T follicular helper cell (primary cell): ENCODE results near the gene BNIPL.

Experiments used
- DNase-seq: peaks from one replicate; pipeline ENCODE4 v3.0.0-alpha.2; 2020; ENCODE audit warnings: low read depth

Gene BNIPL

DNA sequence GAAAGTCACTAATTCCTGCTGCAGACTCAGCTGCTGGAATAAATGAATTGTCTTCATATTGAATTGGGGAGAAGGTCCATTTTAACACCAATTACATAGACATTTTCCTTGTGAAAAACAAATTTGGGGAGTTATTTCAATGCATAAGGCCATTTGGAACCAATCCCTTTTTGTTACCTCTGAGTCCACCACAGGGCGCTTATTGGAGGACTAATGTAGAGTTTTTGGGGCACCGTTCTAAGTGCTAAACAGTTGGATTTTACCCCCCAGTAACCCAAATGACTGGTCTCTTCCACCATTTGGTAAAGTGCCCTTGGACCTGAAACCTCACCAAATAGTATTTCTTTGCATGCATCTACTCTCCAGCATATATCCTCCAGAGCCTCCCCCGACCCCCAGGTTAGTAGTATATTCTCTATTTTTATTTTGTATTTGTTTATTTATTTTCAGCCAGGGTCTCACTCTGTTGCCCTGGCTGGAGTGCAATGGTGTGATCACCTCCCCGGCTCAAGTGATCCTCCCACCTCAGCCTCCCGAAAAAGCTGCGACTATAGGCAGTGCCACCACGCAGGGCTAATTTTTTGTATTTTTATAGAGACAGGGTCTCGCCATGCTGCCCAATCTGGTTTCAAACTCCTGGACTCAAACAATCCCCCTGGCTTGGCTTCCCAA is 26.6 kb upstream of the BNIPL start:
- no peak for DNase-seq

DNA sequence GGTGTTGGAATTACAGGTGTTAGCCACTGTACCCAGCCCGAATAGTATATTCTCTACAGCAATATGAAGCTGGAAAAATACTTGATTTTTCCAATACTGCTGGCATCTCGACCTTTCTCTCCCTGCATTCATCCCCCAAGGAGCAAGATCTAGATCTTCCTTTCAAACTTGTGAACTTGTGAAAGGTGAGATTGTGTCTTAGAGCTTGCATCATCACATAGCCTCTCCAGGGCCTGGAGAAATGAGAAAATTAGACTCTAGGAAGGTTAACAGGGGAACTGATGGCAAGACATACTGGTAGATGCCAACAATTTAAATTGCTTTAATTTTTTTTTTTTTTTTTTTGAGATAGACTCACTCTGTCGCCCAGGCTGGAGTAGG is 26.1 kb upstream of the BNIPL start:
- no peak for DNase-seq

DNA sequence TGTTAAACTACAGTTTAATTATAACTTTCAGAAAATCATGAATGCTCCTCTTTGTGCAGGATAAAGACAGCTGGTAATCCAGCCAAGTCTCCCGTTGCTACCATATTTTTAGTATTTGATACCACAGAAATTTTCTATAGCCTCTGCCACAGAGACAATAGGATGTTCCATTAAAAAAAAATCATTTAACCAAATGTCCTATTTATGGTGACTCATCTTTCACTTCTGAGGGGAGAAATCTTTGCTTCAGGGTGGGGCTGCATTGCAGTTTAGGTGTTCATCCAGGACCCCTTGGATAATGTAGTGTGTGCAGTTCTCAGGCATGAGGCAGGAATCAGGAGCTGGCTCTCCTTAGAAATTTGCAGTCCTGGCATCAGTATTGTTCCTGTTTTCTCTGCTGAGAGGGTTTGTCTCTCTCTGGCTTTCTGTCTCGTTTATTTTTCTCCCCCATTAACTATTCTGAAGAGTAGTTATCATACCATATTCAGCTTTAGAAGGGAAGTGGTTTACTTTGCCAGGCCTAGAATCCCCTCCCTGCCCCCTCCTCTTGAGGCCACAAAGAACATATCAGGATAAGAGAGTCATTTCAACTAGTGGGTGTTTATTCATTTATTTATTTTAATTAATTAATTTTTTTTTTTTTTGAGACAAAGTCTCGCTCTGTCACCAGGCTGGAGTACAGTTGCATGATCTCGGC is 25.1 kb upstream of the BNIPL start:
- DNase-seq = no peak

DNA sequence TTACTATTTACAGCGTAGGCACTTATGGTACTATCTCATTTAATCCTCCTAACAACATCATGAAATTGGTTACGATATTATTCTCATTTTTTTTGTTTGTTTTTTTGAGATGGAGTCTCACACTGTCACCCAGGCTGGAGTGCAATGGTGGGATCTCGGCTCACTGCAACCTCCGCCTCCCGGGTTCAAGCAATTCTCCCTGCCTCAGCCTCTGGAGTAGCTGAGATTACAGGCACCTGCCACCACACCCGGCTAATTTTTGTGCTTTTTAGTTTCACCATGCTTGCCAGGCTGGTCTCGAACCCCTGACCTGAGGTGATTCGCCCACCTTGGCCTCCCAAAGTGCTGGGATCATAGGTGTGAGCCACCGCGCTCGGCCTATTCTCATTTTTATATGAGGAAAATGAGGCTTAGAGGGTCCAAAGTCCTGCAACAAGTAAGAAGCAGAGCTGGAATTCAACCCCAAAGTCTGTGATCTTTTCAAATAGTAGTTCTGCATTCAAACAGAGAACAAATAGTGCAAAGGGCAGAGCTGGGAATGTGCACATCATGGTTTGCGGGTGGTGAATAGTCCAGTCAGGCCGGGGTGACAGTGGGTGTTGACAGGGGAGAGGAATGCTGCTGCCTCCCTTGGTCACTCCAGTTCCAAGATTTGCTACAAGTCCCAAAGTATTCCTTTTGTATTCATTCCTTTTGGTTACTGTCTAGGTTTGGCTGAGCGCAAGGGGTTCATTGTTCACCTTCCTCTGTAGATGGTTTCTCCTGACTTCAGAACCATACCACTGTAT is 23.5 kb upstream of the BNIPL start:
- DNase-seq = no peak

- no peak for DNase-seq
These were observed 22.9 kb upstream of the BNIPL start for GRCh38 chr1:151013518-151013917.

DNA sequence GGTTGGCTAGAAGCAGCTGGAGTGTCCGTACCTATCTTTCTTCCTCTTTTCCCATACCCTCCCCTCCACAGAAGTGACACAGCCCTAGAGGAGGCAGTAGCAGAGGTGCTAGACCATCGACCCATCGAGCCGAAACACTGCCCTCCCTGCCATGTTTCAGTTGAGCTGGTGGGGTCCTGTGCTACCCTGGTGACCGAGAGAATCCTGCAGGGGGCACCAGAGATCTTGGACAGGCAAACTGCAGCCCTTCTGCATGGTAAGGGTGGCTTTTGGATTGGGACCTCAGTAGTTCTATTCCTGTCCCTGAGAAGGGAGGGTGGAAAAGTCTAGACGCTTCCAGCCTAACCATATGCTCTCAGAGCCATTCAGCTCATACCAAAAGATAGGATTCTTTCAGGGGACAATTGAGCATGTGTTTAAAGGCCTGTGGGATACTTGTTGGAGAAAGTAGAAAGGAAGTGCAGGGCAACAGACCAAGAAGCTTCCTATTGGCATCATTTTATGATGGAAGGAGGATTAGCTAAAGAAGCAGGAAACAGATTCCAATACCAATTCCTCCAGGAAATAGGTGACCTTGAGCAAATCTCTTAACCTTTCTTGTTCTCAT is 11.7 kb upstream of the BNIPL start:
- DNase-seq = peak; percentile 79

GRCh38 chr1:151026460-151026859 is 9.9 kb upstream of the BNIPL start:
- no peak for DNase-seq

- DNase-seq = no peak
These were observed 4.2 kb upstream of the BNIPL start for GRCh38 chr1:151032164-151032563.

DNA sequence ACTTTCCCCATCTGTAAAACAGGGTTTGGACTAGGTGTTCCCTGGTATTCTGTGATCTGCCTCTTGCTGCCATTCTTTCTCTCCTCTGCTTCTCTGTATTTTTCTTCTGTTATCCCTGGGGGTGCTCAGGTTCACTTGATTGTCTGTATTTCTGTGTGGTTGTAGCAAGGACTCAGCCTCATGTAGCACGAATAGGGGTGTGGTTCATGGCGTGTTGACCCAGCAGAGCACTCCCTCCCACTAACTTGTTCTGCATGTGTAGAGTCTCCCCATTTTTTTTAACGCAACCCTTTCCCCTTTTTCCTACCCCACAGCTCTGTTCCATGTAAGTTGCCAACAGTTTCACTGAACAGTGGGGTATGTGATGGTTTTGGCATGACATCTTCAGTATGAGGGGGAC is 1.2 kb upstream of the BNIPL start:
- DNase-seq = no peak

GRCh38 chr1:151037032-151037431 is 646 bp downstream of the BNIPL start:
- no peak for DNase-seq

DNA sequence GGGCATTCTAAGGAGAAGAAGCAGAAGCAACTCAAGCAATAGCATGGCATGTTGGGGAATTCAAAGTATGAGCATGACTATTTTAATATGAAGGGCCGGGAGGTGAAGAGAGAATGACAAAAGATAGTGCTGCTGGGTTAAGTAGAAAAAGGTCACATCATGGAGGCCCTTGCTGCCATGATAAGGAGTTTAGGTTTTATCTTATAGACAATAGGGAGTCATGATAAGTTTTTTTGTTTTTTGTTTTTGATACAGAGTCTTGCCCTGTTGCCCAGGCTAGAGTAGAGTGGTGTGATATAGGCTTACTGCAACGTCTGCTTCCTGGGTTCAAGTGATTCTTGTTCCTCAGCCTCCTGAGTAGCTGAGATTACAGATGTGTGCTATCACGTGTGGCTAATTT is 3.1 kb downstream of the BNIPL start:
- no peak for DNase-seq

GRCh38 chr1:151043163-151043562 is 6.8 kb downstream of the BNIPL start:
- no peak for DNase-seq

DNA sequence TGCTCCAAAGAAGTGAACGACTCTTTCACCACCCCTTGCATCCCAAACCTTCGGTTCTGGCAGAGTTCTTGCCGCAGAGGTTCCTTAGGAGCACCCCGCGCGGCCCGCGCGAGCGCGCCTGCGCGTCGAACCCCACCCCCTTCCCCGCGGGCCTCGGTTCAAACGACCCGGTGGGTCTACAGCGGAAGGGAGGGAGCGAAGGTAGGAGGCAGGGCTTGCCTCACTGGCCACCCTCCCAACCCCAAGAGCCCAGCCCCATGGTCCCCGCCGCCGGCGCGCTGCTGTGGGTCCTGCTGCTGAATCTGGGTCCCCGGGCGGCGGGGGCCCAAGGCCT is 11.2 kb downstream of the BNIPL start, which contains the start of gene C1orf56:
TSS of gene C1orf56 (plus strand) at position 161 of the 334 bp plus-strand sequence. CDS start at position 258, 97 bp downstream.
- peak; percentile 30 for DNase-seq

DNA sequence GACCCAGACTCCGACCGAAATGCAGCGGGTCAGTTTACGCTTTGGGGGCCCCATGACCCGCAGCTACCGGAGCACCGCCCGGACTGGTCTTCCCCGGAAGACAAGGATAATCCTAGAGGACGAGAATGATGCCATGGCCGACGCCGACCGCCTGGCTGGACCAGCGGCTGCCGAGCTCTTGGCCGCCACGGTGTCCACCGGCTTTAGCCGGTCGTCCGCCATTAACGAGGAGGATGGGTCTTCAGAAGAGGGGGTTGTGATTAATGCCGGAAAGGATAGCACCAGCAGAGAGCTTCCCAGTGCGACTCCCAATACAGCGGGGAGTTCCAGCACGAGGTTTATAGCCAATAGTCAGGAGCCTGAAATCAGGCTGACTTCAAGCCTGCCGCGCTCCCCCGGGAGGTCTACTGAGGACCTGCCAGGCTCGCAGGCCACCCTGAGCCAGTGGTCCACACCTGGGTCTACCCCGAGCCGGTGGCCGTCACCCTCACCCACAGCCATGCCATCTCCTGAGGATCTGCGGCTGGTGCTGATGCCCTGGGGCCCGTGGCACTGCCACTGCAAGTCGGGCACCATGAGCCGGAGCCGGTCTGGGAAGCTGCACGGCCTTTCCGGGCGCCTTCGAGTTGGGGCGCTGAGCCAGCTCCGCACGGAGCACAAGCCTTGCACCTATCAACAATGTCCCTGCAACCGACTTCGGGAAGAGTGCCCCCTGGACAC is 11.7 kb downstream of the BNIPL start:
- peak; percentile 31 for DNase-seq

DNA sequence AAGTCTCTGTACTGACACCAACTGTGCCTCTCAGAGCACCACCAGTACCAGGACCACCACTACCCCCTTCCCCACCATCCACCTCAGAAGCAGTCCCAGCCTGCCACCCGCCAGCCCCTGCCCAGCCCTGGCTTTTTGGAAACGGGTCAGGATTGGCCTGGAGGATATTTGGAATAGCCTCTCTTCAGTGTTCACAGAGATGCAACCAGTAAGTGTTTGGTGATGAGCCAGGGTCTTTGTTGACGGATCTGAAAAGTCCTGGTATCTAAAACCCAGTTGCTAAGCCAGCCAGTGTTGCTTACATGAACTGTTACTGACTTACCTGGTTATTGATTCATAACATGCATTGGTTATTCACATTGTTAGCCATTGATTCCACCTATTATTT is 12.3 kb downstream of the BNIPL start:
- DNase-seq = no peak

DNA sequence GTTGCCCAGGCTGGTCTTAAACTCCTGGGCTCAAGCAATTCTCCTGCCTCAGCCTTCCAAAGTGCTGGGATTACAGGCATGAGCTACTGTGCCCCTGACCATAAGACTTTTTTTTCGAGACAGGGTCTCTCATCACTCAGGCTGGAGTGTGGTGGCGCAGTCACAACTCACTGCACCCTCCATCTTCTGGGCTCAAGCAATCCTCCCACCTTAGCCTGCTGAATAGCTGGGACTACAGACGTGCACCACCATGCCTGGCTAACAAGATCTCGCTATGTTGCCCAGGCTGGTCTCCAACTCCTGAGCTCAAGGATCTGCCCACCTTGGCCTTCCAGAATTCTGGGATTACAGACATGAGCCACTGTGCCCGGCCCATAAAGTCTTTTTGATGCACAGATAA is 13.1 kb downstream of the BNIPL start:
- DNase-seq = no peak

DNA sequence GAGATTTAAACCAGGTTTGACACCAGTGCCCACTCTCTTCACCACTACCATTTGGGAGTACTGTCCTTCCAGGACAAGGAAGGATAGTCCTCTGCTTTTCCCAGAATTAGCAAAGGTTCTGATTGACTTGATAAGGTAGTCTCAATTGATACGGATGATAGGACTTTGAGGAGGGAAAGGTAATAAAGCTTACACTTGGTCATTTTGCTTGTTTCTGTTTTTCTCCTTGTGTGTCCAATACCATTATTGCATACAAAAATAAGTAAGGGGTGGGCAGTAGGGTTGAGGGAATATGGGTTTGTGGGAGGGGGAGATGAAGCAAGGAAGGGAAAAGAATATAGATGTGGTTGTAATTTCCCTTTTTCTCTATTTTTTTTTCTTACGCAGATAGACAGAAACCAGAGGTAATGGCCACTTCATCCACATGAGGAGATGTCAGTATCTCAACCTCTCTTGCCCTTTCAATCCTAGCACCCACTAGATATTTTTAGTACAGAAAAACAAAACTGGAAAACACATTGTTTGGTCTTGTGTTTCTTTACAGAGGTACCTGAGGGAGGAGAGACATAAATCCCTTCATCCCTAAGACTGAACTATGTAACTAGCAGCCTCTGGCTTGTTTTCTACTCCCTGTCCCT is 13.8 kb downstream of the BNIPL start:
- no peak for DNase-seq

- no peak for DNase-seq
These were observed 15.1 kb downstream of the BNIPL start for GRCh38 chr1:151051356-151052009.

DNA sequence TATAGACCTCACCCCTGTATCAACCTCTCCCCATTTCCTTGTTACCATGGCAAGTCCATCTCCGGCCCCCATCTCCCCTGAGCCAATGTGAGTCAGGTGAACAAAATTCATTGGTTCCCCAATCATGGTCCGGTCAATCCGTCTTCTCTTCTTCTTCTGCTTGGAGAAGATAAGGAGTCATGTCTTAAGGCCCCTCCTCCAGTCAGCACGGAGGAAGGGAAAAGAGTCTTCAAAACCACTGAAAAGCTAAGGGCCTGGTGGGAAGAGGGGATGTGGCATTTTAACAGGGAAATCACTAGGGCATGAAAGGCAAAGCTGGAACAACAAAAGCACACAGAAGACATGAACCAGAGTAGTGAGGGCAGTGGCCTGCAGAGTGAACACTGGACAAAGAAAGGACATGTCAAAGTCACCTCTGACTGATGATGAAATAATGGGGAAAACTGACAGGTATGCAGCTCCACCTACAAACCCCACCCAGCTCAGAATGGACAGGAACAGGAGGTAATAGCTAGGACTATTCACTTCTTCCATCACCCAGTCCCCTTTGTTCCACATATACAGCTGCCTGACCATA is 18.7 kb downstream of the BNIPL start:
- no peak for DNase-seq

DNA sequence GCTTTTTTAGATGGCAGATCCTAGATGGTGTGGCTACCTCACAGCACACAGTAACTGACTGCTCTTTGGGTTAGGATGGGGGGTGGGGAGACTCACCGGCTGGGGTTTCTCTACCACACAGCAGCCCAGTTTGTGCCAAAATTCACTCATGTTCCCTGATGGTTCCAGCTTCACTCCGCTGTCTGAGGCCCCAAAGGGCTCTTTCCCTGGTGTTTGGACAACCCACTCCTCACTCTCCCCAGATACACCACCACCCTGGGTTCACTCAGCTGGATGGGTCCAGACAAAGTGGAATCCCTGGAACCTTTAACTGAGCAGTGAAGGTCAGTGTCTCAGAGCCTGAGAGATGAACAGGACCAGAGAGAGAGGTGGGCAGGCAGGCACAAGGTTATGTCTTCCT is 19.2 kb downstream of the BNIPL start:
- DNase-seq = no peak

GRCh38 chr1:151056149-151056548 is 19.8 kb downstream of the BNIPL start:
- DNase-seq = no peak
